BE2C (cell line): ENCODE results near the gene RANBP10.

Experiments used
- DNase-seq: peaks from one replicate; pipeline ENCODE4 v3.0.0-alpha.2; 2020
- H3K27me3 ChIP-seq: fragments of 250-450 bp; sonication (Bioruptor Pico); 2 replicates; pipeline ENCODE4 v1.5.1; 2020; ENCODE audit warnings: mild to moderate bottlenecking
- H3K36me3 ChIP-seq: fragments of 250-450 bp; sonication (Bioruptor Pico); 2 replicates; pipeline ENCODE4 v1.5.1; 2020; ENCODE audit warnings: mild to moderate bottlenecking
- H3K4me1 ChIP-seq: fragments of 250-450 bp; sonication (Bioruptor Pico); 2 replicates; pipeline ENCODE4 v1.5.1; 2020
- H3K4me3 ChIP-seq: 2 replicates; pipeline ENCODE4 v1.5.1; 2011; ENCODE audit warnings: low read depth, low read length
- H3K9me3 ChIP-seq: fragments of 250-450 bp; sonication (Bioruptor Pico); 2 replicates; pipeline ENCODE4 v1.5.1; 2020
- TF ChIP-seq, protein P1 (sequence below): IDR thresholded peaks from 2 replicates; pipeline ENCODE4 v1.5.1; 2012; ENCODE audit warnings: mild to moderate bottlenecking, low read depth, low read length

The RANBP10 gene

DNA sequence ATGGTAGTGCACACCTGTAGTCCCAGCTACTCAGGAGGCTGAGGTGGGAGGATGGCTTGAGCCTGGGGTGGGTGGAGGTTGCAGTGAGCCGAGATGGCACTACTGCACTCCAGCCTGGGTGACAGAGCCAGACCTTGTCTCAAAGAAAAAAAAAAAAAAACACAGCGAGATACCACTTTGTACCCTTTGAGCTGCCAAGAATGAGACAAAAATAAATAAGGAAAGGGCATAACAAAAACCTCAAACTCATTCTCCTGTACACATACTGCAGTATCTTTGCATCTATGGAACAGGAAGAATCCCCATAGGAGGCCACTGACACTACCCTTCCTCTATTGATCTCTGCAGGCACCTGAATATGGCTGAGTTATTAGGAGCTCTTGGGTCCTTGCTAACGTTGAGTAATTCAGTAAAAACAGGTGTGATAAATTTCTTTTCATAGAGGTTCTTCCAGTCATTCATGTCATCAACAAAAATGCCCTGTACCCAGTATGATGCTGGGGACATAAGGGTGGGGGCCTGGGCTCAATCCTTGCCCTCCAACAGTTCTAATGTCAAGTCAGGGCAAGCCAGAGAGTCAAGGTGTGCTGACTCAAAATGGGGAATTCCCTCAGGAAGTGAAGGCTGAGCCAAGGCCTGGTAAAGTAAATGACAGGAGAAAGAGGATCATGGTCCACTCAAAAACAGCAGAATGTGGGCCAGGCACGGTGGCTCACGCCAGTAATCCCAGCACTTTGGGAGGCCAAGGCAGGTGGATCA is 26.9 kb downstream of the RANBP10 start:
- no peak for DNase-seq
- Histone ChIP-seq H3K27me3 (no peaks in the 10 kb centered on the region), H3K4me1 (no peaks in the 10 kb centered on the region), H3K36me3 (no peaks in the 10 kb centered on the region), H3K9me3 (no peaks in the 10 kb centered on the region), H3K4me3 (no peak overlapping the region)
- TF ChIP-seq, protein P1, sequence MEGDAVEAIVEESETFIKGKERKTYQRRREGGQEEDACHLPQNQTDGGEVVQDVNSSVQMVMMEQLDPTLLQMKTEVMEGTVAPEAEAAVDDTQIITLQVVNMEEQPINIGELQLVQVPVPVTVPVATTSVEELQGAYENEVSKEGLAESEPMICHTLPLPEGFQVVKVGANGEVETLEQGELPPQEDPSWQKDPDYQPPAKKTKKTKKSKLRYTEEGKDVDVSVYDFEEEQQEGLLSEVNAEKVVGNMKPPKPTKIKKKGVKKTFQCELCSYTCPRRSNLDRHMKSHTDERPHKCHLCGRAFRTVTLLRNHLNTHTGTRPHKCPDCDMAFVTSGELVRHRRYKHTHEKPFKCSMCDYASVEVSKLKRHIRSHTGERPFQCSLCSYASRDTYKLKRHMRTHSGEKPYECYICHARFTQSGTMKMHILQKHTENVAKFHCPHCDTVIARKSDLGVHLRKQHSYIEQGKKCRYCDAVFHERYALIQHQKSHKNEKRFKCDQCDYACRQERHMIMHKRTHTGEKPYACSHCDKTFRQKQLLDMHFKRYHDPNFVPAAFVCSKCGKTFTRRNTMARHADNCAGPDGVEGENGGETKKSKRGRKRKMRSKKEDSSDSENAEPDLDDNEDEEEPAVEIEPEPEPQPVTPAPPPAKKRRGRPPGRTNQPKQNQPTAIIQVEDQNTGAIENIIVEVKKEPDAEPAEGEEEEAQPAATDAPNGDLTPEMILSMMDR, result no peak

DNA sequence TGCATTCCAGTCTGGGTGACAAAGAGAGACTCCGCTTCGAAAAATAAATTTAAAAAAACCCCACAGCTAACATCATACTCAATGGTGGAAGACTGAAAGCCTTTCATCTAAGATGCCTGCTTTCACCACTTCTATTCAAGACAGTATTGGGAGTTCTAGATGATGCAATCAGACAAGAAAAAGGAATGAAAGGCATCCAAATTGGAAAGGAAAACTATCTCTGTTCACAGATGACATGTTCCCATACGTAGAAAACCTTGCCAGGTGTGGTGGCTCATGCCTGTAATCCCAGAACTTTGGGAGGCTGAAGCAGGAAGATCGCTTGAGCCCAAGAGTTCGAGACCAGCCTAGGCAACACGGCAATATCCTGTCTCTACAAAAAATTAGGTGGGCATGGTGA is 31.1 kb downstream of the RANBP10 start:
- no peak for DNase-seq
- TF ChIP-seq, protein P1, result no peak
- H3K36me3 ChIP-seq, result no peaks in the 10 kb centered on the region
- H3K27me3 ChIP-seq, result no peaks in the 10 kb centered on the region
- H3K4me1 ChIP-seq, result no peaks in the 10 kb centered on the region
- H3K4me3 ChIP-seq, result no peak overlapping the region
- H3K9me3 ChIP-seq, result no peaks in the 10 kb centered on the region

DNA sequence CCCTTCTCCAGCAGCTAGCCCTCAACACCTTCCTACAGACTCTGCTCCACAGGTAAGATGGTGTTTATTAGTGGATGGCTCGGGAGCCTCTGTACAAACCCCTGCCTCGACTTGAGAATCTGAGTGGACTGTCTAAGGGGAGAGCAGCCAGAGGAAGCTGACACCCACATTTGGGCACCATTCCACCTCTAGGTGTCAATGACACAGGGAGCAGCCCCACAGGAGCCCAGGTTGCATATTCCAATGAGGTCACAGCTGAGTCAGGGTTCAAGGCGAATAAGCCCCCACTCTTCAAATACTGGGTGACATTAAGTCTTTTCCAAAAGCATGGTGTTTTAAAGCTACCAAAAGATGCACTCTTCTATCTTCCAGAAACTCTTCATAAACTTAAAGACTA is 31.9 kb downstream of the RANBP10 start:
- H3K27me3 ChIP-seq, result no peaks in the 10 kb centered on the region
- no peaks in the 10 kb centered on the region for H3K9me3 ChIP-seq
- no peak overlapping the region for H3K4me3 ChIP-seq
- H3K36me3 ChIP-seq, result no peaks in the 10 kb centered on the region
- no peaks in the 10 kb centered on the region for H3K4me1 ChIP-seq
- DNase-seq, result no peak
- TF ChIP-seq, protein P1, result no peak

DNA sequence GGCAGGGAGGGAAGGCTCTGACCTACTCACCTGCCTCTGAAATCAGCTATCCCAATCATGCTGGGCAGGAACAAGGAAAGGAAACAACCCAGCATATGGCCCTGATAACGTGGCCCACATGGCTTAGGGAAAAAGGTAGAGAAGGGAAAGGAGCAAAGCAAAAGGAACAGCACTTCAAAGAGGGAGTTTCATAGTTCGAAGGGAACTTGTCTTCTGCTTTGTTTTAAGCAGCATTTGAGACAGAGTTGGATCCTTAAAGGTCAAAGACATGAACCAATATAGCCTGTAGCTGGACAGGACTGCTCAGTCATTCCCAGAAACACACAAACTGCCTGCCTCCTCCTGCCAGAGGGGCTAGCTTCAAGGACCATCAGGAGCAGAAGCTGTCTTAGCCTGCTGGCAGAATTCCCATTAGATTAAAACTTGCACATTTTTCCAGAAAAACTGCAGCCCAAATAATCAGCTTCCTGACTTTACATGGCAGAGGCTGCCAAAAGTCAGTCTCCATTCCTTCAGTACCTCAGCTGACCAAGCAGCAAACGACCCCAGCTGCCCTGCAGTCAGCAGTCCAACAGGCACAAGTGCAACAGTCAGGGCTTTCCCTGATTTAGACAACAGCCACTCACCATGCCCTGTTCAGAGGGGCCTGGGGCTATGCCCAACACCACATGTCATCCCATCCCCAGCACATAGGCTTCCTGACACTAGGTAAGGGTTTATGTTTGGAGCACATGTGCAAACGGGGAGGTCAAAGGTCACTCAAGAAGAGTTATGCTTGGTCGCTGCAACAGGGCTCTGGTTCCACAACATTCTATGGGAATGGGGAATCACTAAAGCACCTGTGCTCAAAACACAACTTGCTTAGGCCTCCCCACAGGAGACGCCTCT is 32.5 kb downstream of the RANBP10 start:
- DNase-seq, result no peak
- TF ChIP-seq, protein P1, result no peak
- Histone ChIP-seq H3K27me3 (no peaks in the 10 kb centered on the region), H3K4me1 (no peaks in the 10 kb centered on the region), H3K4me3 (no peak overlapping the region), H3K9me3 (no peaks in the 10 kb centered on the region), H3K36me3 (no peaks in the 10 kb centered on the region)

DNA sequence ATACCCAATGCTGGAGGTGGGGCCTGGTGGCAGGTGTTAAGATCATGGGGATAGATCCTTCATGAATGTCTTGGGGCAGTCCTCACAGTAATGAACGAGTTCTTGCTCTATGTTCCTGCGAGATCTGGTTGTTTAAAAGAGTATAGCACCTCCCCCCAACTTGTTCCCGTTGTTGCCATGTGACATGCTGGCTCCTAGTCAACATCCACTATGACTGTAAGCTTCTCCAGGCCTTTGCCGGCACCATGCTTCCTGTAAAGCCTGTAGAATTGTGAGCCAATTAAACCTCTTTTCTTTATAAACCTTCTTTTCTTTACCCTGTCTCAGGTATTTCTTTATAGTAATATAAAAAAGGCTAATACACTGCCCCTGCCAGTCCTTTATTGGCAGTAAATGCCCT is 33.3 kb downstream of the RANBP10 start:
- H3K36me3 ChIP-seq, result no peaks in the 10 kb centered on the region; the same call in 1 of the 2 replicates
- DNase-seq, result no peak
- TF ChIP-seq, protein P1, result no peak

More for the DNA sequence above, 33.3 kb downstream of the RANBP10 start:
- Histone ChIP-seq H3K27me3 (no peaks in the 10 kb centered on the region), H3K4me1 (no peaks in the 10 kb centered on the region), H3K9me3 (no peaks in the 10 kb centered on the region), H3K4me3 (no peak overlapping the region)
